ENCODE data around the gene PCDHGA8. TPM values are rescaled to one million over a fixed set of nuclear protein-coding genes. Genes with fewer than 3 reads are reported as not detected.

PCDHGA8 gene
- total RNA-seq, 1 experiment from 2014 or later: not detected

Other genes with a start within 250 kb of the PCDHGA8 start
- not detected for gene PCDHB6, start 242.6 kb upstream of the PCDHGA8 start, total RNA-seq (2021; ENCODE audit: unreplicated experiment)
- gene PCDHB7, start 220.0 kb upstream of the PCDHGA8 start, total RNA-seq (2021; ENCODE audit: unreplicated experiment): not detected
- gene PCDHB8, start 214.8 kb upstream of the PCDHGA8 start, total RNA-seq (2021; ENCODE audit: unreplicated experiment): not detected
- gene PCDHB16, start 210.2 kb upstream of the PCDHGA8 start, total RNA-seq (2021; ENCODE audit: unreplicated experiment): not detected
- gene PCDHB9, start 205.5 kb upstream of the PCDHGA8 start, total RNA-seq (2021; ENCODE audit: unreplicated experiment): 0.07 TPM
- not detected for gene PCDHB10, start 200.3 kb upstream of the PCDHGA8 start, total RNA-seq (2021; ENCODE audit: unreplicated experiment)
- 0.07 TPM for gene PCDHB11, start 193.0 kb upstream of the PCDHGA8 start, total RNA-seq (2021; ENCODE audit: unreplicated experiment)
- gene PCDHB12, start 183.9 kb upstream of the PCDHGA8 start, total RNA-seq (2021; ENCODE audit: unreplicated experiment): not detected
- gene PCDHB13, start 178.7 kb upstream of the PCDHGA8 start, total RNA-seq (2021; ENCODE audit: unreplicated experiment): 0.22 TPM
- gene PCDHB14, start 169.3 kb upstream of the PCDHGA8 start, total RNA-seq (2021; ENCODE audit: unreplicated experiment): 0.27 TPM
- 0.07 TPM for gene PCDHB15, start 147.2 kb upstream of the PCDHGA8 start, total RNA-seq (2021; ENCODE audit: unreplicated experiment)
- gene SLC25A2, start 88.6 kb upstream of the PCDHGA8 start, total RNA-seq (2021; ENCODE audit: unreplicated experiment): 0.42 TPM
- 40.9 TPM for gene TAF7, start 71.8 kb upstream of the PCDHGA8 start, total RNA-seq (2021; ENCODE audit: unreplicated experiment)
- gene PCDHGA1, start 62.1 kb upstream of the PCDHGA8 start, total RNA-seq (2021; ENCODE audit: unreplicated experiment): 0.05 TPM
- not detected for gene PCDHGA2, start 53.9 kb upstream of the PCDHGA8 start, total RNA-seq (2021; ENCODE audit: unreplicated experiment)
- not detected for gene PCDHGA3, start 48.8 kb upstream of the PCDHGA8 start, total RNA-seq (2021; ENCODE audit: unreplicated experiment)
- 0.15 TPM for gene PCDHGB1, start 42.5 kb upstream of the PCDHGA8 start, total RNA-seq (2021; ENCODE audit: unreplicated experiment)
- not detected for gene PCDHGA4, start 37.6 kb upstream of the PCDHGA8 start, total RNA-seq (2021; ENCODE audit: unreplicated experiment)
- 0.34 TPM for gene PCDHGB2, start 32.6 kb upstream of the PCDHGA8 start, total RNA-seq (2021; ENCODE audit: unreplicated experiment)
- 0.05 TPM for gene PCDHGA5, start 28.5 kb upstream of the PCDHGA8 start, total RNA-seq (2021; ENCODE audit: unreplicated experiment)
- 0.10 TPM for gene PCDHGB3, start 22.4 kb upstream of the PCDHGA8 start, total RNA-seq (2021; ENCODE audit: unreplicated experiment)
- 0.07 TPM for gene PCDHGA6, start 18.7 kb upstream of the PCDHGA8 start, total RNA-seq (2021; ENCODE audit: unreplicated experiment)
- not detected for gene PCDHGA7, start 9.9 kb upstream of the PCDHGA8 start, total RNA-seq (2021; ENCODE audit: unreplicated experiment)
- not detected for gene PCDHGB4, start 4.9 kb upstream of the PCDHGA8 start, total RNA-seq (2021; ENCODE audit: unreplicated experiment)
- 0.15 TPM for gene PCDHGB5, start 5.3 kb downstream of the PCDHGA8 start, total RNA-seq (2021; ENCODE audit: unreplicated experiment)
- gene PCDHGA9, start 10.1 kb downstream of the PCDHGA8 start, total RNA-seq (2021; ENCODE audit: unreplicated experiment): 0.34 TPM
- 0.22 TPM for gene PCDHGB6, start 15.4 kb downstream of the PCDHGA8 start, total RNA-seq (2021; ENCODE audit: unreplicated experiment)
- gene PCDHGA10, start 20.4 kb downstream of the PCDHGA8 start, total RNA-seq (2021; ENCODE audit: unreplicated experiment): 3.8 TPM
- gene PCDHGB7, start 25.0 kb downstream of the PCDHGA8 start, total RNA-seq (2021; ENCODE audit: unreplicated experiment): 0.54 TPM
- 0.39 TPM for gene PCDHGA11, start 28.4 kb downstream of the PCDHGA8 start, total RNA-seq (2021; ENCODE audit: unreplicated experiment)
- 0.17 TPM for gene PCDHGA12, start 37.9 kb downstream of the PCDHGA8 start, total RNA-seq (2021; ENCODE audit: unreplicated experiment)
- gene PCDHGC3, start 83.3 kb downstream of the PCDHGA8 start, total RNA-seq (2021; ENCODE audit: unreplicated experiment): 1.2 TPM
- gene PCDHGC4, start 92.4 kb downstream of the PCDHGA8 start, total RNA-seq (2021; ENCODE audit: unreplicated experiment): 0.05 TPM
- not detected for gene PCDHGC5, start 96.4 kb downstream of the PCDHGA8 start, total RNA-seq (2021; ENCODE audit: unreplicated experiment)
- 142 TPM for gene DIAPH1, start 226.4 kb downstream of the PCDHGA8 start, total RNA-seq (2021; ENCODE audit: unreplicated experiment)
- 91.9 TPM for gene HDAC3, start 244.2 kb downstream of the PCDHGA8 start, total RNA-seq (2021; ENCODE audit: unreplicated experiment)
- 8.7 TPM for gene RELL2, start 244.4 kb downstream of the PCDHGA8 start, total RNA-seq (2021; ENCODE audit: unreplicated experiment)

Data from HCT116 (cell line).